GM23338 (cell line): ENCODE results near the gene GTSF1L. TPM values are rescaled to one million over a fixed set of nuclear protein-coding genes. Genes with fewer than 3 reads are reported as not detected.

Source experiments
- ATAC-seq: fragments of 200-7000 bp; cut with Tn5 transposase; 3 replicates; pipeline ENCODE4 v1.9.1; 2020
- DNase-seq: peaks from one replicate; pipeline ENCODE4 v3.0.0-alpha.2; 2015; ENCODE audit warnings: low spot score
- H2AFZ ChIP-seq: fragments of 200-600 bp; sonication (generic); 2 replicates; pipeline ENCODE4 v1.8.0; 2016; ENCODE audit warnings: antibody characterized with exemption, mild to moderate bottlenecking, moderate library complexity
- H3F3A ChIP-seq: fragments of 200-600 bp; sonication (generic); replicated peaks from 2 replicates; pipeline ENCODE4 v1.8.0; 2017; ENCODE audit warnings: antibody characterized with exemption, mixed run types, low read depth
- H3K27ac ChIP-seq: fragments of 200-600 bp; sonication (generic); 2 replicates; pipeline ENCODE4 v1.6.1; 2016; ENCODE audit warnings: low read depth
- H3K27me3 ChIP-seq: fragments of 200-600 bp; sonication (generic); 2 replicates; pipeline ENCODE4 v1.8.0; 2016; ENCODE audit warnings: mild to moderate bottlenecking, mixed run types, moderate library complexity; ENCODE audit not compliant: insufficient read depth
- H3K36me3 ChIP-seq: fragments of 200-600 bp; sonication (generic); 2 replicates; pipeline ENCODE4 v1.8.0; 2016; ENCODE audit warnings: mild to moderate bottlenecking; ENCODE audit not compliant: insufficient read depth
- H3K4me1 ChIP-seq: fragments of 200-600 bp; sonication (generic); 2 replicates; pipeline ENCODE4 v1.8.0; 2016; ENCODE audit warnings: mild to moderate bottlenecking, moderate library complexity; ENCODE audit not compliant: insufficient read depth
- H3K4me2 ChIP-seq: fragments of 200-600 bp; sonication (generic); 2 replicates; pipeline ENCODE4 v1.7.1; 2017; ENCODE audit warnings: mixed run types
- H3K4me3 ChIP-seq: fragments of 200-600 bp; sonication (generic); 2 replicates; pipeline ENCODE4 v1.6.1; 2016; ENCODE audit warnings: mixed run types
- H3K79me2 ChIP-seq: fragments of 200-600 bp; sonication (generic); replicated peaks from 2 replicates; pipeline ENCODE4 v1.8.0; 2017; ENCODE audit warnings: mild to moderate bottlenecking; ENCODE audit not compliant: insufficient read depth
- H3K9me2 ChIP-seq: fragments of 200-600 bp; sonication (generic); 2 replicates; pipeline ENCODE4 v1.8.0; 2017; ENCODE audit not compliant: insufficient read depth
- H4K20me1 ChIP-seq: fragments of 200-600 bp; sonication (generic); replicated peaks from 2 replicates; pipeline ENCODE4 v1.8.0; 2017; ENCODE audit warnings: mild to moderate bottlenecking; ENCODE audit not compliant: insufficient read depth
- H3K27ac Mint-ChIP-seq: 2 replicates; pipeline ENCODE4 v1.8.0; 2020; ENCODE audit warnings: inconsistent platforms, mild to moderate bottlenecking, moderate library complexity, mixed read lengths
- H3K27me3 Mint-ChIP-seq: 3 replicates; pipeline ENCODE4 v1.8.0; 2022; ENCODE audit warnings: low read depth, mild to moderate bottlenecking, moderate library complexity, mixed read lengths, inconsistent platforms; ENCODE audit not compliant: insufficient read depth, poor library complexity
- H3K36me3 Mint-ChIP-seq: 3 replicates; pipeline ENCODE4 v1.8.0; 2021; ENCODE audit warnings: low read depth, mild to moderate bottlenecking, inconsistent platforms, moderate library complexity, mixed read lengths
- H3K4me1 Mint-ChIP-seq: 3 replicates; pipeline ENCODE4 v1.8.0; 2020; ENCODE audit warnings: mild to moderate bottlenecking, inconsistent platforms, mixed read lengths
- H3K4me3 Mint-ChIP-seq: 3 replicates; pipeline ENCODE4 v1.8.0; 2021; ENCODE audit warnings: moderate library complexity, mild to moderate bottlenecking, inconsistent platforms, mixed read lengths
- H3K9me3 Mint-ChIP-seq: 3 replicates; pipeline ENCODE4 v1.8.0; 2020; ENCODE audit warnings: moderate library complexity, mild to moderate bottlenecking, inconsistent platforms, mixed read lengths
- CREB1 ChIP-seq: fragments of 250-450 bp; sonication (Bioruptor Pico); IDR thresholded peaks from 2 replicates; pipeline ENCODE4 v1.5.0; 2020; ENCODE audit warnings: low read depth, mild to moderate bottlenecking, moderate library complexity
- ETS1 ChIP-seq: IDR thresholded peaks from 2 replicates; pipeline ENCODE4 v1.6.1; 2016; ENCODE audit warnings: antibody characterized with exemption
- EZH2 ChIP-seq: fragments of 200-600 bp; sonication (generic); IDR thresholded peaks from one replicate; pipeline ENCODE4 v1.8.0; 2017; ENCODE audit warnings: antibody characterized with exemption, mild to moderate bottlenecking, low read depth; ENCODE audit not compliant: unreplicated experiment
- EZH2phosphoT487 ChIP-seq: fragments of 200-600 bp; sonication (generic); IDR thresholded peaks from one replicate; pipeline ENCODE4 v1.8.1; 2018; ENCODE audit warnings: antibody characterized with exemption; ENCODE audit not compliant: unreplicated experiment
- JUNB ChIP-seq: IDR thresholded peaks from one replicate; pipeline ENCODE4 v1.6.1; 2016; ENCODE audit warnings: antibody characterized with exemption; ENCODE audit not compliant: unreplicated experiment
- NANOG ChIP-seq: IDR thresholded peaks from 2 replicates; pipeline ENCODE4 v1.6.1; 2016; ENCODE audit warnings: antibody characterized with exemption, borderline replicate concordance
- POLR2AphosphoS5 ChIP-seq: IDR thresholded peaks from 2 replicates; pipeline ENCODE4 v1.6.1; 2016; ENCODE audit warnings: antibody characterized with exemption, low read depth
- REST ChIP-seq: IDR thresholded peaks from one replicate; pipeline ENCODE4 v1.6.1; 2018; ENCODE audit warnings: antibody characterized with exemption; ENCODE audit not compliant: unreplicated experiment
- STAT1 ChIP-seq: IDR thresholded peaks from one replicate; pipeline ENCODE4 v1.6.1; 2016; ENCODE audit warnings: antibody characterized with exemption; ENCODE audit not compliant: unreplicated experiment
- ZNF114 ChIP-seq: fragments of 250-450 bp; sonication (Bioruptor Pico); IDR thresholded peaks from 2 replicates; pipeline ENCODE4 v1.5.0; 2020; ENCODE audit warnings: mild to moderate bottlenecking, moderate library complexity
- ZNF331 ChIP-seq: fragments of 250-450 bp; sonication (Bioruptor Pico); IDR thresholded peaks from 2 replicates; pipeline ENCODE4 v1.5.0; 2020; ENCODE audit warnings: low read depth, mild to moderate bottlenecking, moderate library complexity
- ZNF462 ChIP-seq: fragments of 250-450 bp; sonication (Bioruptor Pico); IDR thresholded peaks from 2 replicates; pipeline ENCODE4 v1.5.0; 2020; ENCODE audit warnings: mild to moderate bottlenecking, moderate library complexity
- polyA plus RNA-seq: library from polyadenylated mRNA; unstranded; fragments of >200 nt; fragmentation: Nextera tagmentation; extraction: Ambion mirVana; gene quantifications from 2 replicates; pipeline ENCODE4 v1.2.1, GENCODE V29; 2016
- total RNA-seq: library from RNA; depleted of rRNA; stranded (reverse); fragments of >200 nt; shearing (Covaris generic); gene quantifications from 2 replicates; pipeline ENCODE4 v1.2.3, GENCODE V29; 2014
- TF ChIP-seq, protein P1 (sequence below), 2 experiments: fragments of 200-600 bp in 1 of 2; sonication (generic) in 1 of 2; conservative IDR thresholded peaks; 2 replicates each; pipeline versions ENCODE4 v1.5.1 to v1.6.1; 2016 to 2017; ENCODE audit warnings: antibody characterized with exemption in 2 of 2, low read depth in 2 of 2, mild to moderate bottlenecking in 2 of 2, moderate library complexity in 1 of 2

Gene GTSF1L
- total and polyA plus RNA-seq, 2 experiments from 2014 or later = not detected

GRCh38 chr20:43721429-43722152 is 5.2 kb downstream of the GTSF1L start:
- Mint-ChIP-seq H3K27me3 (peaks cover 6% of the 10 kb centered on the region), H3K9me3 (no peaks in the 10 kb centered on the region; the same call in 2 of the 3 replicates), H3K36me3 (peaks cover 16% of the 10 kb centered on the region), H3K27ac (no peak overlapping the region), H3K4me1 (peaks cover 7% of the 10 kb centered on the region; the same call in 1 of the 3 replicates), H3K4me3 (no peak overlapping the region)
- H3K4me3 ChIP-seq = no peak overlapping the region
- H3K4me2 ChIP-seq = peak overlapping the region; percentile 48
- TF ChIP-seq JUNB (no peak), POLR2AphosphoS5 (no peak), CREB1 (CRISPR knock-in tag) (no peak), EZH2phosphoT487 (no peak), ZNF331 (CRISPR knock-in tag) (no peak), ZNF114 (CRISPR knock-in tag) (no peak), REST (no peak), ETS1 (no peak), NANOG (no peak), EZH2 (no peak), ZNF462 (no peak), STAT1 (no peak)
- TF ChIP-seq, protein P1, sequence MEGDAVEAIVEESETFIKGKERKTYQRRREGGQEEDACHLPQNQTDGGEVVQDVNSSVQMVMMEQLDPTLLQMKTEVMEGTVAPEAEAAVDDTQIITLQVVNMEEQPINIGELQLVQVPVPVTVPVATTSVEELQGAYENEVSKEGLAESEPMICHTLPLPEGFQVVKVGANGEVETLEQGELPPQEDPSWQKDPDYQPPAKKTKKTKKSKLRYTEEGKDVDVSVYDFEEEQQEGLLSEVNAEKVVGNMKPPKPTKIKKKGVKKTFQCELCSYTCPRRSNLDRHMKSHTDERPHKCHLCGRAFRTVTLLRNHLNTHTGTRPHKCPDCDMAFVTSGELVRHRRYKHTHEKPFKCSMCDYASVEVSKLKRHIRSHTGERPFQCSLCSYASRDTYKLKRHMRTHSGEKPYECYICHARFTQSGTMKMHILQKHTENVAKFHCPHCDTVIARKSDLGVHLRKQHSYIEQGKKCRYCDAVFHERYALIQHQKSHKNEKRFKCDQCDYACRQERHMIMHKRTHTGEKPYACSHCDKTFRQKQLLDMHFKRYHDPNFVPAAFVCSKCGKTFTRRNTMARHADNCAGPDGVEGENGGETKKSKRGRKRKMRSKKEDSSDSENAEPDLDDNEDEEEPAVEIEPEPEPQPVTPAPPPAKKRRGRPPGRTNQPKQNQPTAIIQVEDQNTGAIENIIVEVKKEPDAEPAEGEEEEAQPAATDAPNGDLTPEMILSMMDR (conservative IDR thresholded peaks at IDR 0.05; ENCODE audit: low read depth in 2 of 2) = no peak
- no peaks in the 10 kb centered on the region for H3K79me2 ChIP-seq
- ATAC-seq (peak; percentile 64), DNase-seq (peak; percentile 34)
- no peaks in the 10 kb centered on the region; the same call in 1 of the 2 replicates for H4K20me1 ChIP-seq
- H3K4me1 ChIP-seq = no peaks in the 10 kb centered on the region; the same call in 1 of the 2 replicates
- H3K9me2 ChIP-seq = no peaks in the 10 kb centered on the region
- H3F3A ChIP-seq = no peaks in the 10 kb centered on the region
- no peak overlapping the region for H3K27ac ChIP-seq
- no peaks in the 10 kb centered on the region for H3K36me3 ChIP-seq
- H3K27me3 ChIP-seq = no peaks in the 10 kb centered on the region
- 0 out of 2 replicates have a peak overlapping the region, but pooled peaks have one; percentile 23 for H2AFZ ChIP-seq
